ENCODE results near the gene IMMT.
"Not testable (repeated sequence)": the region's sequence is repeated elsewhere in the genome, so short reads cannot be mapped to it uniquely, and the experiment has no call there.

Gene IMMT

DNA sequence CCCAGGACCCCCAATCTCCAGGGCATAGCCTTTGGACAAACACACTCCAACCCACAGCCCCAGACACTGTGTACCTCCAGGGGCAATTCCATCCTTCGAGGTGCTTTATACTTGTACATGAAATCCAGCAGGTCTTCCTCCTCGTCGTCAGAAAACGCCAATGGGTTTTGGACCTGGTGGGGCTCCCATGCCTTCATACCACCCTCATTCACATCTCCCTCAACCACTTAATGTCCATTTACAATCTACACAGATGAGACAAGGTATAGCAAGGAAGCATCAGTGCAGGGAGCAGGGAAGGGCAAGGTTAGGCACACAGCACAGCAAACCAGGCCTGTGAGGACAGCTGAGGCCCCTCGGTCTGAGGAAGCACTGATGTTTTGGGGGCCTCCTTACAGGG lies 24.6 kb upstream of the IMMT start:
- H3K9me3 Mint-ChIP-seq: no peaks in the 10 kb centered on the region

DNA sequence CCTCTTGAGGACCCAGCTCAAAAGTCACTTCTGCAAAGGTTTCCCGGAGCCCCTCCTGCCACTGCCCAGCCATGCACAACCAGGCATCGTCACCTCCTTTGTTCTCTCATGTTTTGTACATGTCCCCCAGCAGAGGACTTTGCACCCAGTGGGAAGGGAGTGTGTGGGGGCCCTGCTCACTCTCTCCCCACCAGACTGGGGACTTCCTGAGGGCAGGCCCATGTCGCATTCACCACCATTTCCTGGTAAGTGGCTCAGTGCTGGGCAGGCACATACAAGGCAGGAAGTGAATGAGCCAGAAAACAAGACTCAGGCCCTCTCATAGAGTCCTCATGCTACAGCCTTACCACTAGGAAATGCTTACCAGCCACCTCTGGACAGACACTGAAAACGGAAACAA lies 22.9 kb upstream of the IMMT start:
- H3K27ac Mint-ChIP-seq: no peak overlapping the region
- peaks cover 15% of the 10 kb centered on the region for H3K36me3 Mint-ChIP-seq (ENCODE audit: low read depth)
- no peaks in the 10 kb centered on the region for H3K27me3 Mint-ChIP-seq
- H3K9me3 Mint-ChIP-seq: no peaks in the 10 kb centered on the region
- ATAC-seq (no peak), DNase-seq (no peak)
- peaks cover 17% of the 10 kb centered on the region for H3K4me1 Mint-ChIP-seq
- no peak overlapping the region for H3K4me3 Mint-ChIP-seq

More for the DNA sequence above, 24.6 kb upstream of the IMMT start:
- ATAC-seq (no peak), DNase-seq (no peak)
- Mint-ChIP-seq H3K36me3 (ENCODE audit: low read depth) (no peaks in the 10 kb centered on the region), H3K4me3 (no peak overlapping the region), H3K27me3 (no peaks in the 10 kb centered on the region), H3K4me1 (peaks cover 20% of the 10 kb centered on the region), H3K27ac (no peak overlapping the region)

DNA sequence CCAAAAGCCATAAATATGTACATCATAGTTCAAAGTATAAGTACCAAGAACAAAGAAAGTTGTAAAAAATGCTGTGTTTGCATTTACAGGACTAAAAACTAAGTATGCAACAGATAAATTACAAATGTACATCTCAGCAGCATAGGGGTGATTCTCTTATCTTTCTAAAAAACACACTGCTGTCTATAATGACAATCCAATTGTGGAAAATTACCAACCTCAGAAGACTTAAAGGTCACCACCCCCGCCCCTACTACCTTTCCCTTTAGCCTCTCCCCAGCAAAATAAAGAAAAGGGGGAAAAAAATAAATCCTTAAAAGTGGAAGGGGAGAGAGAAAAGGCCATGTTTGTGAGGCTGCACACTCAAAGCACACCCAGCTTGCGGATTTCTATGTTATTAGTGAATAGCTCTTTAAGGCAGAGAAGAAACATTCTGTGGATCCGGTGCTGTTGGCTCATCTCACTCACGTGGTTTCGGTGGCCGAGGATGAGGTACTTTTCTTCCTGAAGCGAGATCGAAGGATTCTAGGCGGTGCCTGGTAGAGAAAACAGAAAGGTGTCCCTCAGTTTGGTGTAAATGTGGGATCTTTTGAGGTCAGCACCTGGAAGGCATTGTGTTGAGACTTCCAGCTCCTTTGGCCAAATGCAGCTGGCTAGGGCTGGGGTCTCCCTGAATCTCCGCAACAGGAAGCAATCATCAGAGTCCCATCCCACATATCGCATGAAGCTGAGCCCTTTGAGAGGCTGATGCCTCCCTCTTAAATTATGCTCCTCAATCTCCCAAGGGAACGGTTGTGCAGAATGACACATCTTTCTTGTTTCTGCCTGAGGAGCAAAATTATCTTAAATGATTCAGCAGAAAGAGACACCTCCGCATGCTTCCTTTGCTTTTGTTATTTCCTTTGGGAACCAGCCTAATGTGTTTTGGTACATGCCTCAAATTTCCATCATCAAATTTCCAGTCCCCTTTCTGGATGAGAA lies 21.6 kb upstream of the IMMT start:
- no peak for ATAC-seq
- Mint-ChIP-seq H3K4me1 (peaks cover 17% of the 10 kb centered on the region), H3K4me3 (no peak overlapping the region), H3K27me3 (no peaks in the 10 kb centered on the region), H3K36me3 (ENCODE audit: low read depth) (peaks cover 22% of the 10 kb centered on the region), H3K9me3 (no peaks in the 10 kb centered on the region), H3K27ac (peak overlapping the region; percentile 29)
- DNase-seq: no peak

DNA sequence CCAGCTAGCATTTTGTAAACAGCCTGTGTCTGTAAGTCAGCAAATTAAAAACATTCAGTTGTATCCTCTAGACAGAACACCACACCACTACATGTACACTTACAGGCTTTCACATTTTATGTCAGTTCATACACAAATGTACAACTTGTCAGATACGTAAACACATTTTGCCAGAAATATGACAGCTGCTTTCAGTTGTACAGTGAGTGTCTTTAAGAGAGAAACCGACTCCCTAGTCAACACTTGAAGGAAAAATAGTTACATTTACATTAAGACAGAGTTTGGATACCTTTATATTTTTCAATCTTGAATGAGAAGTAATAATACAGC lies 19.2 kb upstream of the IMMT start:
- ATAC-seq: no peak
- Mint-ChIP-seq H3K4me1 (peaks cover 17% of the 10 kb centered on the region), H3K9me3 (no peaks in the 10 kb centered on the region), H3K27me3 (no peaks in the 10 kb centered on the region), H3K36me3 (ENCODE audit: low read depth) (peaks cover 39% of the 10 kb centered on the region), H3K27ac (no peak overlapping the region), H3K4me3 (no peak overlapping the region)
- no peak for DNase-seq

DNA sequence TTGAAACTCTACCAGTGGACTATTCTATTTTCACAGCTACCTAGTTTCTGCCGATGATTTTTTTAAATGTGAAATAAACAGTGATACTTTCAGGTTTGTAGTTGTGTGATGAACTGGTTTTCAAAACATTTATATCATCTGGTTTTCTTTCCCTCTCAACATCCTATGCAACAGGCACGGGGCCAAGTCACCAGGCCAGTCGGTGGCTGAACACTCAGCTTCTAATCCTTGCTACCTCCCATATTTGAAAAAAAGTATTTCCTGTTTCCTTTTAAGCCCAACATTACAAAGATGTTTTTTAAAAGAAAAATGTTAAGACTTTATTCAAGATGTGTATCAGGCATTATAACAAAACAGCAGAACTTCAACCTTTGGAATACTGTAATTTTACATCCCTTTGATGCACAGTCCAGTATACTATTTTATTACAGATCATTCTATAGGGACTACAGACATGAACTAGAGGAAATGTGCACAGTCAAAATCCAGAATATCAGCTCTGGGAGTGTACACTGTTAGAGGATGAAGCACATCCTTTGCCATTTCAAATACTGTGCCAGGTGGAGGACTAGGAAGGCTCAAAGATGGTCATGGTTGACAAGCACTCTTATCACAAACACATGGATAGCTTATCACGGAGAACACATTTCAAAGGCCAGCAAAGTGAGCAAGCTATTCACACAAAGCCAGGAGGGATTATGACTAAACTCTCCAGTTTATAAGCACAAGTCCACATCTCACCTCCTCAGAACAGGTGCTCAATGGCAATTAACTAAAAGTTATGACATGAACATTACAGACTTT lies 18.6 kb upstream of the IMMT start:
- ATAC-seq: no peak
- peaks cover 41% of the 10 kb centered on the region for H3K36me3 Mint-ChIP-seq (ENCODE audit: low read depth)
- no peaks in the 10 kb centered on the region for H3K27me3 Mint-ChIP-seq
- H3K27ac Mint-ChIP-seq: no peak overlapping the region
- no peaks in the 10 kb centered on the region for H3K9me3 Mint-ChIP-seq
- no peak for DNase-seq
- no peak overlapping the region for H3K4me3 Mint-ChIP-seq
- H3K4me1 Mint-ChIP-seq: peaks cover 17% of the 10 kb centered on the region

DNA sequence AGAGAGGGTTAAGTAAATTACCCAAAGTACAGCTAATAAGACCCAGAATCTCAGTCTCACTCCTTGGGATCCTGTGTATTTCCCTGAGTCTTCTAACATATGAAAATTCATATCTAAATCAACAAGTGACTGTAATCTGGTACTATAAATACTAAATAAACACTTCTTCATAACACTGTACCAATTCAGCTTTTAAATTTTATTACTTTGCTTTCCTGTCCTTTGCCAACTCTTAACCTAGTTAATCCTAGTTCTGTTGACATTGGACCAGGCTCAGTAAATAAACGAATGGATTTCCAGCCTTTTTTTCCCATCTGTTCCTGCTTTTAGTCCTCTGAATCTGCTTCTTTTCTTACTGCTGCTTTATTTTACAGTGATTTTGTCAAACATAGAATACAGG lies 17.8 kb upstream of the IMMT start:
- no peak overlapping the region for H3K27ac Mint-ChIP-seq
- no peak overlapping the region for H3K4me3 Mint-ChIP-seq
- H3K9me3 Mint-ChIP-seq: no peaks in the 10 kb centered on the region
- H3K27me3 Mint-ChIP-seq: no peaks in the 10 kb centered on the region
- ATAC-seq (no peak), DNase-seq (no peak)
- H3K36me3 Mint-ChIP-seq (ENCODE audit: low read depth): peaks cover 47% of the 10 kb centered on the region
- peaks cover 17% of the 10 kb centered on the region for H3K4me1 Mint-ChIP-seq

DNA sequence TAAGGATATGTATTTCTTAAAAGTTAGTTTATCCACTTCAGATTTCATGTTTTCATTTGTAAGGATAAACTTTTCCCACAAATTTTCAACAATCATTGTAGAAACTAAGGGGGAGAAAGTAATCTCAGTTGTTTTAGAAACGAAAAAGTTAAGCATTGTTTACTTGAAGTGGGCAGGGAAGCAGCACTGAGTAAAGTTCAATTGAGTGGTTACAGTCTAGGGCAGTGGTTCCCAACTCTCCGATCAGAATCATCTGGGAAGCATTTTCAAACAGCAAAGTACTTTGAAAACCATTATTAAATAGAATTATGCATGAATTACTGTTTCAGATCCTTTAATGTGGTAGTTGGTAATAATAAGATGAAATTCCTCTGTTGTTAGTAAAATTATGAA lies 16.5 kb upstream of the IMMT start:
- no peak for DNase-seq
- no peak overlapping the region for H3K27ac Mint-ChIP-seq
- H3K36me3 Mint-ChIP-seq (ENCODE audit: low read depth): peaks cover 52% of the 10 kb centered on the region
- no peak overlapping the region for H3K4me3 Mint-ChIP-seq
- no peaks in the 10 kb centered on the region for H3K27me3 Mint-ChIP-seq
- peaks cover 10% of the 10 kb centered on the region for H3K4me1 Mint-ChIP-seq
- no peaks in the 10 kb centered on the region for H3K9me3 Mint-ChIP-seq
- ATAC-seq: no peak

DNA sequence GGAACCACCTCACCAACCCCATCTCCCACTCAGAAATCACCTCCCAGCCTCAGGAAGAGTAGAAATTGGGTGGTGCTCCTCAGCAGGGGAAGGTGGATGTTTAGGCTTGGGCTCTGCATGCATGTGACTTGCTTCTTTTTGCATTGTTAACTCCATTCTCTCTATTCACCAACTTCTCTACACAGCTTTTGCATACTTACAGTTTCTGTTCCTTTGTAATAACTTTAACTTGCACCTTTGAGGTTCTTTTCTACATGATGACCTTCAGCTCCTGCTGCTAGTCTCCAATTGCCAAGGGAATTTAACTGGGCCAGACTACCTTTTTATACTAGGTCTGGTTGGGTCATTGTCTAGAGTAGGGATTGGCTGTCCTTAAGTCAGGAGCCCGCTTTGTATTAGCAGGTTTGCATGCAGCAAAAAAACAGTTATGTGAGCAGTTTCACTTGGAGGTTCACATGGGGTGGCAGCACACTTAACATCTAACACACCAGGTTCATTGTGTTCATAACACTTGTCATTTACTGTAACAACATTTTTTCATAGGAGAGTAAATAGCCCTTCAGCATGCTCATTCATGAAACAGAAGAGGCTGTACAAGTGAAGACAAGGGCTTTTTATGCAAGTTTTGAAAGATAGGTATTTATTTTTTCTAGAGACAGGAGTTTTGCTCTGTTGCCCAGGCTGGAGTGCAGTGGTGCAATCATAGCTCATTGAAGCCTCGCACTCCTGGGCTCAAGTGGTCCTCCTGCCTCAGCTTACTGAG lies 16.0 kb upstream of the IMMT start:
- Mint-ChIP-seq H3K27ac (no peak overlapping the region), H3K4me3 (no peak overlapping the region), H3K9me3 (no peaks in the 10 kb centered on the region)

DNA sequence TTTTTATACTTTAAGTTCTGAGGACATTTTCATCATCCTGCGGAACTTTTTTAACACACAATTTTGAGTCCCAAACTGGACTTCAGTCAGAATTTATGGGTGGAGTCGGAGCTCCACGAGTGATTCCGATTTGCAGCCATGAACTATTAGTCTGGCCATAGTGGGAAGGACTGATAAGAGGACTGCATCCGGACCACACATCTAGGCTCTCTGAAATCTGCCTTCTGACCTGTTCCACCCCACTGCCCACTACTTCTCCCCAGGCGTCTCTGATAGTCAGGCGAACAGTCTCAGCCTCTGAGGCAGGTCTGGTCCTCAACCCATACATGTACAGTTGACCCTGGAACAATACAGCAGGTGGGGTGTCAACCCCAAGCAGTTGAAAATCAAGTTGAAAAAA lies 9.2 kb upstream of the IMMT start:
- Mint-ChIP-seq H3K9me3 (no peaks in the 10 kb centered on the region), H3K4me3 (no peak overlapping the region), H3K4me1 (peaks cover 30% of the 10 kb centered on the region), H3K27me3 (no peaks in the 10 kb centered on the region), H3K27ac (no peak overlapping the region), H3K36me3 (ENCODE audit: low read depth) (peaks cover 30% of the 10 kb centered on the region)
- ATAC-seq: no peak
- DNase-seq: no peak

More for the DNA sequence above, 16.0 kb upstream of the IMMT start:
- Mint-ChIP-seq H3K36me3 (ENCODE audit: low read depth) (peaks cover 55% of the 10 kb centered on the region), H3K4me1 (peaks cover 4% of the 10 kb centered on the region), H3K27me3 (no peaks in the 10 kb centered on the region)
- DNase-seq: no peak
- ATAC-seq: no peak

DNA sequence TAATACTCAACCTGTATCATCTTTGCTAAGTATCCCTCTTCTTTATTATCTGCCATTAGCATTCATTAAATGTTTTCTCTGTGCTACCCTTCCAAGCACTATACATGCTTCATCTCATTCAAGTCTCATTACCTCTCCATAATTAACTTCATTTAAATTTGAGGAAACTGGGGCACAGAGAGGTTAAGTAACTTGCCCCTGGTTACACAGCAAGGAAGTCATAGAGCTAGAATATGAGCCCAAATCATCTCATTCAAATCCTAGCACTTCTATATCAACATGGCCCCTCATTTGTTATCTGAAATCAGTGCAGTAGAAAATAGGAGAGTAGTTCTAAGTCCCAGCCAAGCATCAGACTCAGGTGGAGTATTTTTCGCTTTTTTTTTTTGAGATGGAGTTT lies 8.4 kb upstream of the IMMT start:
- peaks cover 27% of the 10 kb centered on the region for H3K36me3 Mint-ChIP-seq (ENCODE audit: low read depth)
- H3K27me3 Mint-ChIP-seq: no peaks in the 10 kb centered on the region
- DNase-seq: no peak
- no peak overlapping the region for H3K4me3 Mint-ChIP-seq
- no peak for ATAC-seq
- H3K9me3 Mint-ChIP-seq: no peaks in the 10 kb centered on the region
- H3K4me1 Mint-ChIP-seq: peaks cover 33% of the 10 kb centered on the region
- no peak overlapping the region for H3K27ac Mint-ChIP-seq

DNA sequence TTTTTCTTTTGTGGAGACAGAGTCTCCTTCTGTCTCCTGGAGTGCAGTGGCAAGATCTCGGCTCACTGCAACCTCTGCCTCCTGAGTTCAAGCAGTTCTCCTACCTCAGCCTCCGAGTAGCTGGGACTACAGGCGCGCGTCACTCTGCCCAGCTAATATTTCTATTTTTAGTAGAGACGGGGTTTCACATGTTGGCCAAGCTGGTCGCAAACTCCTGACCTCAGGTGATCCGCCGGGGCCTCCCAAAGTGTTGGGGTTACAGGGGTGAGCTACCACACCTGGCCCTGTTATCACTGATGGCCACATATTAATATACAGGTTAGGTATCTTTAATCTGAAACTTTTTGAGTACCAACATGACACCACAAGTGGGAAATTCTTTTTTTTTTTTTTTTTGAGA lies 7.4 kb upstream of the IMMT start:
- ATAC-seq (no peak), DNase-seq (no peak)
- H3K27me3 Mint-ChIP-seq: no peaks in the 10 kb centered on the region
- H3K4me3 Mint-ChIP-seq: no peak overlapping the region
- no peak overlapping the region for H3K27ac Mint-ChIP-seq
- H3K4me1 Mint-ChIP-seq: peaks cover 34% of the 10 kb centered on the region
- peaks cover 23% of the 10 kb centered on the region for H3K36me3 Mint-ChIP-seq (ENCODE audit: low read depth)
- no peaks in the 10 kb centered on the region for H3K9me3 Mint-ChIP-seq

DNA sequence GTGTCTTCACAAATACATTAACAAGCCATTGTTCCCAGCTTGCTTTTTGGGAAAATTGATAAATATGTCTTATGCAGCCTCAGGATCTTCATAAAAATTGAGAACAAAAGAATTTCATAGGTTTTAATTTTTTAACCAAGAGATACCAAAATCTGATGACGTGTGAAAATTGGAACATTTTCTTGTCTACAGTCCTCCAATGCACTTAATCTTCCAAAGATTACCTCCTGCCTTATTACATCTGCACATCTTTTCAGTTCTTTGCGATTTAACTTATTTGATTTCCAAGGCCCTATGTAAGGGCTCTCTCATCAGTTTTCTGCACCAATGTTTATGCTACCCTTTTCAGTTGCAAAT lies 7.1 kb upstream of the IMMT start:
- Mint-ChIP-seq H3K9me3 (no peaks in the 10 kb centered on the region), H3K36me3 (ENCODE audit: low read depth) (peaks cover 23% of the 10 kb centered on the region), H3K27ac (no peak overlapping the region), H3K4me1 (peaks cover 34% of the 10 kb centered on the region), H3K4me3 (no peak overlapping the region), H3K27me3 (no peaks in the 10 kb centered on the region)
- DNase-seq (no peak), ATAC-seq (no peak)

DNA sequence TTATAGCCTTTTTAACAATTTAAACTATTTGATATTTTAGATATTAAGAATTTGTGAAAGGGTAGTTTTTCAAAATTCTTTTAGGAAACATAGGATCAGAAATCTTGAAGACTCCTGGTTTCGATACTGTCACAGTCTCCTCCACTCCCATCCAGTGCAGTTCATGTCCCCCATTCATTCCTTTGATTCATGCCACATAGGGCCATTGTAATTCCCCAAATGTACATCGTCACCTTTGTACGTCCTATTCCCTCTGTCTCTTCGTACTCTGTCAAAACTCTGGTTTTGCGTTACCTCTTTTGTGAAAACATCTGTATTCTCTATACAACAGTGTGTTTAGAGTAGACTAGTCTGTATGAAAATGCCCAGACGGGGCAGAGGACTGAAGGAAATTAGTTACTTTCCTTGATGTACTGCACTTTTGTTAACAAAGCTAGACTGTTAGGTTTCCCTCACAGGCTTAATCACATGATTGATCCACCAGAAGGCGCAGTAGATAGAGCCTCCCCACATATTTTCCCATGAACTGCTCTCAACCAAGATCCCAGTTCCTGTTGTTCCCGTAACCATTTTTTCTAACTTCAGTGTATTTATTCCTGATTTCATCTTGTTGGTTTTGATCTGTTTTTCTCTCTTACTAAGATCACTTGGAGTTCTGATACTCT lies 6.5 kb upstream of the IMMT start:
- Mint-ChIP-seq H3K9me3 (no peaks in the 10 kb centered on the region), H3K27ac (peak overlapping the region; percentile 29), H3K4me1 (peaks cover 38% of the 10 kb centered on the region), H3K36me3 (ENCODE audit: low read depth) (peaks cover 20% of the 10 kb centered on the region), H3K4me3 (no peak overlapping the region), H3K27me3 (no peaks in the 10 kb centered on the region)
- DNase-seq (no peak), ATAC-seq (no peak)

DNA sequence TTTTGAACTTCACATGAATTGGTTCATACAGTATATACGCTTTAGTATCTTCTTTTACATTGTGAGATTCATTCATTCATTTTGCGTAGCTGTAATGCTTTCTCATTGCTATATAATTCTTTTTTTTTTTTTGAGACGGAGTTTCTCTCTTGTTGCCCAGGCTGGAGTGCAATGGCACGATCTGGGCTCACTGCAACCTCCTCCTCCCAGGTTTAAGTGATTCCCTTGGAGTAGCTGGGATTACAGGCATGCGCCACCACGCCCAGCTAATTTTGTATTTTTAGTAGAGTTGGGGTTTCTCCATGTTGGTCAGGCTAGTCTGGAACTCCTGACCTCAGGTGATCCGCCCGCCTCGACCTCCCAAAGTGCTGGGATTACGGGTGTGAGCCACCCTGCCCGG lies 5.3 kb upstream of the IMMT start:
- not testable (repeated sequence) for H3K27me3 Mint-ChIP-seq, ATAC-seq, H3K9me3 Mint-ChIP-seq, DNase-seq
- Mint-ChIP-seq H3K27ac (peak overlapping the region; percentile 41), H3K4me3 (peak overlapping the region; percentile 99), H3K36me3 (ENCODE audit: low read depth) (peaks cover 10% of the 10 kb centered on the region), H3K4me1 (peaks cover 49% of the 10 kb centered on the region)

Measured in activated naive CD8-positive, alpha-beta T cell treated with anti-CD3 and anti-CD28 coated beads, Interleukin-2, amount 50 U/mL, for 24 hours (primary cell).